Measurements from ENCODE around the gene ALDH2.
A peak's percentile ranks its signal among the peaks of the same experiment; 100 is the strongest.

ALDH2 gene

GRCh38 chr12:111756196-111756595 lies 10.5 kb upstream of the ALDH2 start:
- Histone ChIP-seq H3K4me2 (ENCODE audit: low read depth, low read length, poor library complexity, severe bottlenecking) (no peak overlapping the region), H3K27ac (ENCODE audit: low read depth, low read length) (no peak overlapping the region), H4K20me1 (ENCODE audit: low read depth, low read length) (no peaks in the 10 kb centered on the region), H3K9ac (ENCODE audit: low read length) (no peak overlapping the region), H3K79me2 (ENCODE audit: insufficient read depth, low read length) (no peaks in the 10 kb centered on the region), H3K27me3 (ENCODE audit: low read length) (no peaks in the 10 kb centered on the region), H3K4me3 (ENCODE audit: insufficient read depth, low read length, poor library complexity, severe bottlenecking) (no peak overlapping the region), H3F3A (ENCODE audit: insufficient read depth) (no peaks in the 10 kb centered on the region), H2AFZ (ENCODE audit: low read depth, low read length, severe bottlenecking) (no peak overlapping the region), H3K36me3 (ENCODE audit: low read length) (no peaks in the 10 kb centered on the region), H3K9me2 (replicated peaks; ENCODE audit: insufficient read depth, low read length) (no peaks in the 10 kb centered on the region), H3K9me3 (ENCODE audit: insufficient read depth, low read length) (no peaks in the 10 kb centered on the region)
- TF ChIP-seq CTCF (IDR thresholded peaks at IDR 0.05; ENCODE audit: insufficient read depth, low read length, poor library complexity, severe bottlenecking) (no peak), EZH2phosphoT487 (conservative IDR thresholded peaks at IDR 0.05; ENCODE audit: low read length) (no peak)

- Histone ChIP-seq H3K9me3 (ENCODE audit: insufficient read depth, low read length) (no peaks in the 10 kb centered on the region), H3K36me3 (ENCODE audit: low read length) (no peaks in the 10 kb centered on the region), H3F3A (ENCODE audit: insufficient read depth) (peaks cover 2% of the 10 kb centered on the region; the same call in 1 of the 2 replicates), H3K27me3 (ENCODE audit: low read length) (no peaks in the 10 kb centered on the region), H2AFZ (ENCODE audit: low read depth, low read length, severe bottlenecking) (no peak overlapping the region), H4K20me1 (ENCODE audit: low read depth, low read length) (no peaks in the 10 kb centered on the region), H3K27ac (ENCODE audit: low read depth, low read length) (0 out of 2 replicates have a peak overlapping the region, but pooled peaks have one; percentile 63), H3K9ac (ENCODE audit: low read length) (no peak overlapping the region), H3K4me2 (ENCODE audit: low read depth, low read length, poor library complexity, severe bottlenecking) (no peak overlapping the region), H3K4me3 (ENCODE audit: insufficient read depth, low read length, poor library complexity, severe bottlenecking) (no peak overlapping the region), H3K9me2 (replicated peaks; ENCODE audit: insufficient read depth, low read length) (no peaks in the 10 kb centered on the region), H3K79me2 (ENCODE audit: insufficient read depth, low read length) (no peaks in the 10 kb centered on the region)
- TF ChIP-seq EZH2phosphoT487 (conservative IDR thresholded peaks at IDR 0.05; ENCODE audit: low read length): no peak
- no peak for TF ChIP-seq CTCF (IDR thresholded peaks at IDR 0.05; ENCODE audit: insufficient read depth, low read length, poor library complexity, severe bottlenecking)
Measured at GRCh38 chr12:111756681-111757080, 10.1 kb upstream of the ALDH2 start.

DNA sequence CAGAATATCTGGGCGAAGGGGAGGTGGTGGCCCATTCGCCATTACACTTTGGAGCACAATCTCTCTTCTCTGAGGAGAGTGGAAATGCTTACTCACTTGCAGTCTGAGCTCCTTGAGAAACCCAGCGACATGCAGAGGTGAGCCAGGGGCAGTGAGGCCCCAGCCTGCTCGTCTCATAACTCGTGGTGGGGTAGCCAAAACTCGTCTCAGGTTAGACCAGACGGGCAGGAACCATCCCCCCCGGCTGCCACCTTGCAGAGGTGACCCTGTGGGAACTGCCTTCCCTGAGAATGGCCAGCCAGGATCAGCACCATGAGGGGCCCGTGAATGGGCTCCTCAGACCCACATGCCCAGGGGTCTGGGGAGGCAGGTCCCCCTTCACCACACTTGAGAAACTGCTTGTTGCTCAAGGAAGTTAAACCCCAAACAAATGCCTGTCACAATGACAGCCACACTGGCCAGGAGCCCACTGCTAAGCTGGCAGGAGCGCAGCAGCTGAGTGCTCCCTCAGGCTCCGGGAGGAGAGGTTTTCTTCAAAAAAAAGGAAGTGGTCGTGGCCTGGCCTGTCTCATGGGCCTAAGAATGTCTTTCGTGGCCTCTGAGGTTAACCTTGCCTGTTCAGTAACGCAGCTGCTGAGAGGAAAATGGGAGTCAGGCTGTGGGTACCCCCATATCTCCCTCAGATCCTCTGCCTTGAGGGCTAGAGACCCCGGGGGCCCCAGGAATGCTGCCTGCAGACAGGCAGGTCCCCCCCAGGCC lies 9.2 kb upstream of the ALDH2 start:
- Histone ChIP-seq H3F3A (ENCODE audit: insufficient read depth) (peaks cover 6% of the 10 kb centered on the region; the same call in 1 of the 2 replicates), H3K79me2 (ENCODE audit: insufficient read depth, low read length) (no peaks in the 10 kb centered on the region), H3K4me2 (ENCODE audit: low read depth, low read length, poor library complexity, severe bottlenecking) (peak overlapping the region; percentile 23), H3K27ac (ENCODE audit: low read depth, low read length) (peak overlapping the region; percentile 63), H3K9me2 (replicated peaks; ENCODE audit: insufficient read depth, low read length) (no peaks in the 10 kb centered on the region), H3K9me3 (ENCODE audit: insufficient read depth, low read length) (no peaks in the 10 kb centered on the region), H3K27me3 (ENCODE audit: low read length) (no peaks in the 10 kb centered on the region), H2AFZ (ENCODE audit: low read depth, low read length, severe bottlenecking) (no peak overlapping the region), H3K9ac (ENCODE audit: low read length) (peak overlapping the region; percentile 32), H3K4me3 (ENCODE audit: insufficient read depth, low read length, poor library complexity, severe bottlenecking) (no peak overlapping the region), H3K36me3 (ENCODE audit: low read length) (no peaks in the 10 kb centered on the region), H4K20me1 (ENCODE audit: low read depth, low read length) (no peaks in the 10 kb centered on the region)
- no peak for TF ChIP-seq EZH2phosphoT487 (conservative IDR thresholded peaks at IDR 0.05; ENCODE audit: low read length)
- TF ChIP-seq CTCF (IDR thresholded peaks at IDR 0.05; ENCODE audit: insufficient read depth, low read length, poor library complexity, severe bottlenecking): no peak

All from SU-DHL-6 (cell line).